Keratinocyte (primary cell): ENCODE measurements around the gene SLC7A4. TPM values are rescaled to one million over a fixed set of nuclear protein-coding genes. Genes with fewer than 3 reads are reported as not detected.

ENCODE experiments used
- DNase-seq: peaks from one replicate; pipeline ENCODE4 v3.0.0-alpha.2; 2011; ENCODE audit warnings: low read depth, missing footprints, low spot score
- FAIRE-seq: peaks from 2 replicates; lab custom pipeline; 2011; peaks lifted over from hg19 to GRCh38; lab: Jason Lieb, UNC
- H2AFZ ChIP-seq: 2 replicates; pipeline ENCODE4 v1.6.0; 2012; ENCODE audit warnings: low read length, control low read depth, inconsistent platforms; ENCODE audit not compliant: control insufficient read depth
- H3K27ac ChIP-seq: 2 replicates; pipeline ENCODE4 v1.5.1; 2011; ENCODE audit warnings: low read length; ENCODE audit not compliant: control insufficient read depth, insufficient read depth
- H3K27me3 ChIP-seq: 3 replicates; pipeline ENCODE4 v1.6.0; 2011; ENCODE audit warnings: low read length; ENCODE audit not compliant: control insufficient read depth, insufficient read depth; ENCODE audit errors: extremely low read depth
- H3K36me3 ChIP-seq, 2 experiments: 2 replicates in 1 of 2; 3 replicates in 1 of 2; pipeline ENCODE4 v1.5.1; 2011; ENCODE audit warnings: low read length in 2 of 2, mild to moderate bottlenecking in 1 of 2; ENCODE audit not compliant: control insufficient read depth in 2 of 2, insufficient read depth in 2 of 2; ENCODE audit errors: extremely low read depth in 1 of 2
- H3K4me1 ChIP-seq: 3 replicates; pipeline ENCODE4 v1.5.1; 2011; ENCODE audit warnings: low read length; ENCODE audit not compliant: control insufficient read depth, insufficient read depth; ENCODE audit errors: extremely low read depth
- H3K4me2 ChIP-seq: 3 replicates; pipeline ENCODE4 v1.6.0; 2011; ENCODE audit warnings: low read depth, low read length; ENCODE audit not compliant: control insufficient read depth, insufficient read depth; ENCODE audit errors: extremely low read depth
- H3K4me3 ChIP-seq, 3 experiments: fragments of 200-600 bp in 1 of 3; sonication (generic) in 1 of 3; 2 replicates in 2 of 3; 3 replicates in 1 of 3; pipeline ENCODE4 v1.5.1; 2011 to 2016; ENCODE audit warnings: low read length in 3 of 3, mild to moderate bottlenecking in 3 of 3, control low read depth in 2 of 3, inconsistent platforms in 1 of 3, low read depth in 1 of 3, mixed read lengths in 1 of 3, mixed run types in 1 of 3, moderate library complexity in 1 of 3; ENCODE audit not compliant: control insufficient read depth in 2 of 3, insufficient read depth in 2 of 3; ENCODE audit errors: extremely low read depth in 1 of 3
- H3K79me2 ChIP-seq: 2 replicates; pipeline ENCODE4 v1.6.0; 2012; ENCODE audit warnings: low read length; ENCODE audit not compliant: control insufficient read depth, insufficient read depth
- H3K9ac ChIP-seq: 3 replicates; pipeline ENCODE4 v1.6.0; 2011; ENCODE audit warnings: low read length; ENCODE audit not compliant: control insufficient read depth, insufficient read depth; ENCODE audit errors: extremely low read depth
- H3K9me1 ChIP-seq: 3 replicates; pipeline ENCODE4 v1.6.0; 2011; ENCODE audit warnings: low read length; ENCODE audit not compliant: control insufficient read depth, insufficient read depth; ENCODE audit errors: extremely low read depth
- H3K9me3 ChIP-seq: 2 replicates; pipeline ENCODE4 v1.5.1; 2012; ENCODE audit warnings: low read depth, low read length; ENCODE audit not compliant: control insufficient read depth
- H4K20me1 ChIP-seq: 3 replicates; pipeline ENCODE4 v1.6.0; 2011; ENCODE audit warnings: low read length; ENCODE audit not compliant: control insufficient read depth, insufficient read depth; ENCODE audit errors: extremely low read depth
- EZH2 ChIP-seq: IDR thresholded peaks from one replicate; pipeline ENCODE4 v1.6.1; 2012; ENCODE audit warnings: inconsistent platforms, mild to moderate bottlenecking, low read length, moderate library complexity
- dilution Hi-C: fragments of 300-500 bp; cut with MboI; formaldehyde crosslinking; loops from one replicate; pipeline ENCODE4 v1.7.0; 2020; ENCODE audit warnings: low sequenced_read_pairs; ENCODE audit not compliant: extremely low pct_ligation_motif_present
- polyA plus RNA-seq, 5 experiments: library from polyadenylated mRNA; depleted of rRNA in 3 of 5; stranded (reverse) in 3 of 5; stranded (forward) in 1 of 5; unstranded in 1 of 5; fragments of >200 nt; gene quantifications; 1 replicate in 1 of 5; 2 replicates in 3 of 5; 3 replicates in 1 of 5; pipeline versions ENCODE4 v1.2.1 to v1.2.3, GENCODE V29; 2011 to 2012; ENCODE audit warnings: missing spikeins in 2 of 5, low read depth in 1 of 5, low replicate concordance in 1 of 5
- TF ChIP-seq, protein P1 (sequence below), 3 experiments: IDR thresholded peaks in 1 of 3; conservative IDR thresholded peaks in 1 of 3; optimal IDR thresholded peaks in 1 of 3; 2 replicates in 2 of 3; 3 replicates in 1 of 3; pipeline versions ENCODE3 to v1.5.1; 2011; ENCODE audit warnings: low read length in 3 of 3, mild to moderate bottlenecking in 3 of 3, moderate library complexity in 2 of 3, control low read depth in 1 of 3, inconsistent platforms in 1 of 3; ENCODE audit not compliant: insufficient read depth in 2 of 3; ENCODE audit errors: extremely low read depth in 1 of 3

The SLC7A4 gene
- polyA plus RNA-seq, 1 donor (not counting 4 experiments of a cell fraction or from before 2014, with no cell fraction given), result 0.10 TPM

DNA sequence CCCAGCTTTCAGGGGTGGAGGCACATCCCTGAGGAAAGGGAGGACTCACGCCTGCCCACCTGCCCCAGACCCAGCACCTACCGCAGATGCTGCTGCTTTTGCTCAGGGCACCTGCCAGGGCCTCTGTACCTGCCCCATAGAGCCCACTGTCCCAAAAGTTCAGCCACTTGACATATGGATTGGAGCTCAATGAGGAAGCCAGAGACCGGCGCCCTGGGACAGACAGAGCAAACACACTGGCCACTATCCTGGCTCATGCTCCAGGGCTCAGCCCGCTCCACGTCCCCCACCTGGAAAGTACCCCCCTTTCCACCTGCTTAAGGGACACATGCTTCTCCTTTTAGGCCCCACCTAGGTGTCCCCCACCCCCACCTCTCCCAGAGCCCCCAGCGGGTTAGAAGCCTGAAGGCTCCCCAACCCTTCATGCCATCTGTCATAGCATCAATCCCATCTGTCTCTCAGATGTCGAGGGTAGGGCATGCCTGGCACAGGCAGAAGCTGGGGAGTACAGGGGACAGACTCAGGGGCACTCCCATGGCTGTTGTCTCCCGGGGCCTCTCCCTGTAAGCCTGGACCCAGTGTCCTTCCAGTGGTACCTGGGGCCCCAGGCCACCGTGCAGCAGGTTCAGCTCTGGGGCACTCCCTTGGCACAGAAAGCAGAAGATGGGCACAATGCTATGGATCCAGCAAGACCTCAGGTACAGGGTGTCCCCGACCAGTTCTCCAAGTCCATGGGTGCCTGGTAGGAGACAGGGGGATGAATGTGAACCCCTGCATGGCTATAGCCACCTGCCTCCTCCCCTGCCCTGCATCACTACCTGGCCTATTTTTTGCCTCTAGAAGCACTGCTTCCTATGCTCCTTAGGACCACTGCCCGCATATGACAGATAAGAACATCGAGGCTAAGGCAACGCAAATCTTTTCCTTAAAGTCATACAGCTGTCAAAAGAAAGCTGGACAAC, 19.6 kb downstream of the SLC7A4 start:
- DNase-seq, result no peak
- no peak for TF ChIP-seq EZH2
- TF ChIP-seq, protein P1, sequence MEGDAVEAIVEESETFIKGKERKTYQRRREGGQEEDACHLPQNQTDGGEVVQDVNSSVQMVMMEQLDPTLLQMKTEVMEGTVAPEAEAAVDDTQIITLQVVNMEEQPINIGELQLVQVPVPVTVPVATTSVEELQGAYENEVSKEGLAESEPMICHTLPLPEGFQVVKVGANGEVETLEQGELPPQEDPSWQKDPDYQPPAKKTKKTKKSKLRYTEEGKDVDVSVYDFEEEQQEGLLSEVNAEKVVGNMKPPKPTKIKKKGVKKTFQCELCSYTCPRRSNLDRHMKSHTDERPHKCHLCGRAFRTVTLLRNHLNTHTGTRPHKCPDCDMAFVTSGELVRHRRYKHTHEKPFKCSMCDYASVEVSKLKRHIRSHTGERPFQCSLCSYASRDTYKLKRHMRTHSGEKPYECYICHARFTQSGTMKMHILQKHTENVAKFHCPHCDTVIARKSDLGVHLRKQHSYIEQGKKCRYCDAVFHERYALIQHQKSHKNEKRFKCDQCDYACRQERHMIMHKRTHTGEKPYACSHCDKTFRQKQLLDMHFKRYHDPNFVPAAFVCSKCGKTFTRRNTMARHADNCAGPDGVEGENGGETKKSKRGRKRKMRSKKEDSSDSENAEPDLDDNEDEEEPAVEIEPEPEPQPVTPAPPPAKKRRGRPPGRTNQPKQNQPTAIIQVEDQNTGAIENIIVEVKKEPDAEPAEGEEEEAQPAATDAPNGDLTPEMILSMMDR (optimal IDR thresholded peaks at IDR 0.05 in 1 of 3, IDR thresholded peaks at IDR 0.05 in 1 of 3, conservative IDR thresholded peaks at IDR 0.05 in 1 of 3; ENCODE audit: extremely low read depth in 1 of 3, insufficient read depth in 2 of 3, low read length in 3 of 3), result no peak
- no peaks in the 10 kb centered on the region for H3K9me3 ChIP-seq
- peaks cover 23% of the 10 kb centered on the region for H3K4me1 ChIP-seq
- no peaks in the 10 kb centered on the region for H3K79me2 ChIP-seq
- H3K4me3 ChIP-seq, result no peak overlapping the region
- H4K20me1 ChIP-seq, result no peaks in the 10 kb centered on the region
- no peaks in the 10 kb centered on the region for H3K9me1 ChIP-seq
- FAIRE-seq, result no peak
- H3K27me3 ChIP-seq, result no peaks in the 10 kb centered on the region
- no peak overlapping the region for H3K27ac ChIP-seq
- H3K4me2 ChIP-seq, result peak overlapping the region; percentile 91
- H2AFZ ChIP-seq, result no peak overlapping the region
- H3K36me3 ChIP-seq, result peaks cover 0 to 1% of the 10 kb centered on the region in 2 experiments
- H3K9ac ChIP-seq, result no peak overlapping the region
- dilution Hi-C loops, result no loop called here

DNA sequence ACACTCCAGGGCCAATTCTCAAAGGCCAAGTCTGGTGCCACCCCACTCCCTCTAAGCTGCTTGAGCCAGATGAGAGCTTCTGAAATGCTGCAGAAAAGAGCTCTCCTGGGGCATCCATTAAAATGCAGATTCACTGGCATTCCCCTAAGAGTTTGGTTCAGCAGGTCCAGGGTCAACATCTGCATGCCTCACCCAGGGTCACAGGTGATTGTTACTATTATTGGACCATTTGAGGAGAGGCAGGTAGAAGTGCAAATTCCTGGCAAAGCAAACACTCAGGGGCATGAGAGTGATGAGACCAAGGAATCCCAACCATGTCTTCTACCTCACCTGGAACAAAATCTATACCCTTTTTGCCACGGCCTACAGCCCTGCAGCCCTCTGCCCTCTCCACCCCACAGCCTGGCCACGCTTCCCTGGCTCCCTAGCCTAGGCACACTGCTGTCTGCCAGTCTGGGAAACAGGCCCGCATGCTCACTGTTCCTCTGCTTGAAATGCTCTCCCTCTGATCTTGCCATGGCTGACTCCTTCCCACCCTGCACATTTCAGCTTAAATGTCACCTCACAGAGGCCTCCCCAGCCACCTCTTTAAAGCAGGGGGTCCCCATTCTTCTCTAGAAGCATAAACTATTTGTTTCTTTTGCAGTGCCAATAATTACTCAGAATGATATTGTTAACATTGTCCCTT, 21.8 kb downstream of the SLC7A4 start:
- dilution Hi-C loops, result no loop called here
- Histone ChIP-seq H3K27me3 (no peaks in the 10 kb centered on the region), H3K27ac (no peak overlapping the region), H3K9ac (no peak overlapping the region), H3K4me2 (no peak overlapping the region), H2AFZ (no peak overlapping the region), H3K9me3 (no peaks in the 10 kb centered on the region), H3K4me3 (no peak overlapping the region), H3K36me3 (peaks cover 0 to 1% of the 10 kb centered on the region in 2 experiments), H3K4me1 (peaks cover 23% of the 10 kb centered on the region), H4K20me1 (no peaks in the 10 kb centered on the region), H3K79me2 (no peaks in the 10 kb centered on the region), H3K9me1 (no peaks in the 10 kb centered on the region)
- FAIRE-seq (no peak), DNase-seq (no peak)
- TF ChIP-seq, protein P1 (optimal IDR thresholded peaks at IDR 0.05 in 1 of 3, IDR thresholded peaks at IDR 0.05 in 1 of 3, conservative IDR thresholded peaks at IDR 0.05 in 1 of 3; ENCODE audit: extremely low read depth in 1 of 3, insufficient read depth in 2 of 3, low read length in 3 of 3), result no peak
- TF ChIP-seq EZH2, result no peak
